ENCODE results near the gene UMODL1. TPM values are rescaled to one million over a fixed set of nuclear protein-coding genes. Genes with fewer than 3 reads are reported as not detected.

The UMODL1 gene
- total and polyA plus RNA-seq, 4 experiments from 2014 or later: 0.08 to 1.1 (median 0.58) TPM; not detected in 1

- CTCF ChIA-PET (ENCODE audit: partially characterized antibody): interaction anchor here (1.1 to 2.7 kb wide), 2 partner anchors 9 to 282 kb away, joined by 3 to 11 read pairs; no protein-coding TSS in a partner anchor
- H3K27ac Mint-ChIP-seq: no peak overlapping the region
These were observed 27.9 kb downstream of the UMODL1 start for GRCh38 chr21:42098957-42099505.

GRCh38 chr21:42101246-42101645 is 30.1 kb downstream of the UMODL1 start:
- Histone ChIP-seq H3K27ac (ENCODE audit: low read depth, low read length) (no peak overlapping the region), H3K36me3 (ENCODE audit: insufficient read depth, low read length) (no peaks in the 10 kb centered on the region), H3K27me3 (ENCODE audit: insufficient read depth, low read length) (no peaks in the 10 kb centered on the region), H3K4me3 (ENCODE audit: low read length in 2 of 2) (no peak overlapping the region), H3K9me3 (ENCODE audit: control insufficient read depth in 1 of 2, low read length in 2 of 2) (no peaks in the 10 kb centered on the region), H3K4me1 (ENCODE audit: insufficient read depth, low read length) (no peaks in the 10 kb centered on the region)
- CTCF ChIA-PET (ENCODE audit: partially characterized antibody): interaction anchor here (1.8 kb wide), 1 partner anchor 16 kb away, joined by 6 read pairs; no protein-coding TSS in a partner anchor
- H3K4me3 Mint-ChIP-seq: no peak overlapping the region
- H3K27ac Mint-ChIP-seq: no peak overlapping the region
- no peak for DNase-seq
- intact Hi-C loops (cut with micrococcal nuclease): no loop called here
- H3K4me1 Mint-ChIP-seq: no peaks in the 10 kb centered on the region
- POLR2A ChIA-PET (ENCODE audit: partially characterized antibody): no interaction called here
- H3K36me3 Mint-ChIP-seq: no peaks in the 10 kb centered on the region
- H3K9me3 Mint-ChIP-seq: no peaks in the 10 kb centered on the region
- peaks cover 2 to 4% of the 10 kb centered on the region in 2 donors for H3K27me3 Mint-ChIP-seq

More at GRCh38 chr21:42098957-42099505, 27.9 kb downstream of the UMODL1 start:
- Mint-ChIP-seq H3K4me3 (peak overlapping the region in 1 of 8 donors; percentile 68), H3K4me1 (no peaks in the 10 kb centered on the region), H3K27me3 (peaks cover 2 to 6% of the 10 kb centered on the region in 2 donors), H3K9me3 (peaks cover 0 to 9% (median 2%) of the 10 kb centered on the region in 8 donors), H3K36me3 (no peaks in the 10 kb centered on the region)
- Histone ChIP-seq H3K27ac (ENCODE audit: low read depth, low read length) (no peak overlapping the region), H3K27me3 (ENCODE audit: insufficient read depth, low read length) (no peaks in the 10 kb centered on the region), H3K4me3 (ENCODE audit: low read length in 2 of 2) (no peak overlapping the region), H3K9me3 (ENCODE audit: control insufficient read depth in 1 of 2, low read length in 2 of 2) (no peaks in the 10 kb centered on the region), H3K36me3 (ENCODE audit: insufficient read depth, low read length) (no peaks in the 10 kb centered on the region), H3K4me1 (ENCODE audit: insufficient read depth, low read length) (no peaks in the 10 kb centered on the region)
- POLR2A ChIA-PET (ENCODE audit: partially characterized antibody): no interaction called here
- intact Hi-C loops (cut with micrococcal nuclease): no loop called here
- DNase-seq: no peak

- no peaks in the 10 kb centered on the region for H3K27me3 ChIP-seq (ENCODE audit: insufficient read depth, low read length)
- intact Hi-C loops (cut with micrococcal nuclease): no loop called here
- no peak overlapping the region for H3K27ac Mint-ChIP-seq
- H3K27ac ChIP-seq (ENCODE audit: low read depth, low read length): no peak overlapping the region
- H3K4me3 ChIP-seq (ENCODE audit: low read length in 2 of 2): no peak overlapping the region
- peaks cover 2 to 4% of the 10 kb centered on the region in 2 donors for H3K27me3 Mint-ChIP-seq
- no peaks in the 10 kb centered on the region for H3K36me3 Mint-ChIP-seq
- ChIA-PET CTCF (ENCODE audit: partially characterized antibody) (interaction anchor here (0.9 to 1.8 kb wide), 2 partner anchors 10 to 16 kb away, joined by 5 to 6 read pairs; no protein-coding TSS in a partner anchor), POLR2A (ENCODE audit: partially characterized antibody) (no interaction called here)
- H3K4me1 Mint-ChIP-seq: no peaks in the 10 kb centered on the region
- no peak overlapping the region for H3K4me3 Mint-ChIP-seq
- no peaks in the 10 kb centered on the region for H3K9me3 Mint-ChIP-seq
- no peaks in the 10 kb centered on the region for H3K36me3 ChIP-seq (ENCODE audit: insufficient read depth, low read length)
- no peak for DNase-seq
- H3K9me3 ChIP-seq (ENCODE audit: control insufficient read depth in 1 of 2, low read length in 2 of 2): no peaks in the 10 kb centered on the region
- no peaks in the 10 kb centered on the region for H3K4me1 ChIP-seq (ENCODE audit: insufficient read depth, low read length)
These were observed 31.0 kb downstream of the UMODL1 start for GRCh38 chr21:42102076-42102475.

GRCh38 chr21:42102526-42102925 is 31.4 kb downstream of the UMODL1 start:
- Histone ChIP-seq H3K4me1 (ENCODE audit: insufficient read depth, low read length) (peaks cover 4% of the 10 kb centered on the region), H3K9me3 (ENCODE audit: control insufficient read depth in 1 of 2, low read length in 2 of 2) (no peaks in the 10 kb centered on the region), H3K4me3 (ENCODE audit: low read length in 2 of 2) (no peak overlapping the region), H3K27me3 (ENCODE audit: insufficient read depth, low read length) (no peaks in the 10 kb centered on the region), H3K36me3 (ENCODE audit: insufficient read depth, low read length) (no peaks in the 10 kb centered on the region), H3K27ac (ENCODE audit: low read depth, low read length) (no peak overlapping the region)
- Mint-ChIP-seq H3K27me3 (peaks cover 2 to 4% of the 10 kb centered on the region in 2 donors), H3K4me3 (no peak overlapping the region), H3K27ac (no peak overlapping the region), H3K36me3 (no peaks in the 10 kb centered on the region), H3K9me3 (no peaks in the 10 kb centered on the region), H3K4me1 (no peaks in the 10 kb centered on the region)
- ChIA-PET CTCF (ENCODE audit: partially characterized antibody) (interaction anchor here (0.9 to 1.8 kb wide), 2 partner anchors 10 to 15 kb away, joined by 5 to 6 read pairs; no protein-coding TSS in a partner anchor), POLR2A (ENCODE audit: partially characterized antibody) (no interaction called here)
- intact Hi-C loops (cut with micrococcal nuclease): no loop called here
- no peak for DNase-seq

GRCh38 chr21:42102991-42103390 is 31.9 kb downstream of the UMODL1 start:
- Histone ChIP-seq H3K27ac (ENCODE audit: low read depth, low read length) (no peak overlapping the region), H3K36me3 (ENCODE audit: insufficient read depth, low read length) (no peaks in the 10 kb centered on the region), H3K4me1 (ENCODE audit: insufficient read depth, low read length) (peaks cover 8% of the 10 kb centered on the region), H3K9me3 (ENCODE audit: control insufficient read depth in 1 of 2, low read length in 2 of 2) (no peaks in the 10 kb centered on the region), H3K4me3 (ENCODE audit: low read length in 2 of 2) (no peak overlapping the region), H3K27me3 (ENCODE audit: insufficient read depth, low read length) (no peaks in the 10 kb centered on the region)
- Mint-ChIP-seq H3K27me3 (peaks cover 2 to 4% of the 10 kb centered on the region in 2 donors), H3K36me3 (no peaks in the 10 kb centered on the region), H3K27ac (no peak overlapping the region), H3K9me3 (no peaks in the 10 kb centered on the region), H3K4me3 (no peak overlapping the region), H3K4me1 (peaks cover 3 to 4% (median 3%) of the 10 kb centered on the region in 4 donors)
- DNase-seq: no peak
- intact Hi-C loops (cut with micrococcal nuclease): no loop called here
- CTCF ChIA-PET (ENCODE audit: partially characterized antibody): interaction anchor here (1.8 kb wide), 1 partner anchor 15 kb away, joined by 6 read pairs; no protein-coding TSS in a partner anchor
- POLR2A ChIA-PET (ENCODE audit: partially characterized antibody): no interaction called here

- Mint-ChIP-seq H3K27me3 (peaks cover 2 to 4% of the 10 kb centered on the region in 2 donors), H3K9me3 (no peaks in the 10 kb centered on the region), H3K36me3 (no peaks in the 10 kb centered on the region), H3K4me3 (no peak overlapping the region), H3K4me1 (peaks cover 4 to 9% (median 4%) of the 10 kb centered on the region in 4 donors), H3K27ac (no peak overlapping the region)
- no peak overlapping the region for H3K27ac ChIP-seq (ENCODE audit: low read depth, low read length)
- no peak overlapping the region for H3K4me3 ChIP-seq (ENCODE audit: low read length in 2 of 2)
- H3K36me3 ChIP-seq (ENCODE audit: insufficient read depth, low read length): no peaks in the 10 kb centered on the region
- intact Hi-C loops (cut with micrococcal nuclease): no loop called here
- H3K4me1 ChIP-seq (ENCODE audit: insufficient read depth, low read length): peaks cover 12% of the 10 kb centered on the region
- H3K27me3 ChIP-seq (ENCODE audit: insufficient read depth, low read length): no peaks in the 10 kb centered on the region
- DNase-seq: no peak
- CTCF ChIA-PET (ENCODE audit: partially characterized antibody): interaction anchor here (1.3 to 1.5 kb wide), 2 partner anchors 40 to 287 kb away, joined by 4 to 5 read pairs; no protein-coding TSS in a partner anchor
- POLR2A ChIA-PET (ENCODE audit: partially characterized antibody): no interaction called here
- H3K9me3 ChIP-seq (ENCODE audit: control insufficient read depth in 1 of 2, low read length in 2 of 2): no peaks in the 10 kb centered on the region
These were observed 32.7 kb downstream of the UMODL1 start for GRCh38 chr21:42103843-42104242.

GRCh38 chr21:42105476-42106315 is 34.6 kb downstream of the UMODL1 start:
- intact Hi-C loops (cut with micrococcal nuclease): no loop called here
- H3K9me3 ChIP-seq (ENCODE audit: control insufficient read depth in 1 of 2, low read length in 2 of 2): no peaks in the 10 kb centered on the region
- Mint-ChIP-seq H3K27me3 (peaks cover 2% of the 10 kb centered on the region in 2 donors), H3K4me3 (peak overlapping the region in 1 of 8 donors; percentile 20), H3K36me3 (no peaks in the 10 kb centered on the region), H3K27ac (no peak overlapping the region), H3K4me1 (peaks cover 4 to 9% (median 4%) of the 10 kb centered on the region in 4 donors), H3K9me3 (no peaks in the 10 kb centered on the region)
- no peak overlapping the region for H3K27ac ChIP-seq (ENCODE audit: low read depth, low read length)
- no peaks in the 10 kb centered on the region for H3K36me3 ChIP-seq (ENCODE audit: insufficient read depth, low read length)
- CTCF ChIA-PET (ENCODE audit: partially characterized antibody): interaction anchor here (2.8 to 4.9 kb wide), 6 partner anchors 12 to 210 kb away, joined by 17 to 49 read pairs (median 33); partner anchors contain the start of gene ZBTB21
- peaks cover 12% of the 10 kb centered on the region for H3K4me1 ChIP-seq (ENCODE audit: insufficient read depth, low read length)
- no peak overlapping the region for H3K4me3 ChIP-seq (ENCODE audit: low read length in 2 of 2)
- H3K27me3 ChIP-seq (ENCODE audit: insufficient read depth, low read length): no peaks in the 10 kb centered on the region
- no peak for DNase-seq
- POLR2A ChIA-PET (ENCODE audit: partially characterized antibody): interaction anchor here (1.2 to 3.4 kb wide), 2 partner anchors 43 to 96 kb away, joined by 3 to 43 read pairs; partner anchors contain the start of gene ZBTB21

Data from CD4-positive, alpha-beta memory T cell (primary cell).